Hematopoietic multipotent progenitor cell treated with erythropoietin and hydrocortisone succinate and interleukin-3 and kit ligand, for 15 days (in vitro differentiated cells): ENCODE measurements around the gene MND1.

Source experiments
- DNase-seq: peaks from one replicate; pipeline ENCODE4 v3.0.0-alpha.2; 2015; ENCODE audit warnings: low spot score

The MND1 gene

DNA sequence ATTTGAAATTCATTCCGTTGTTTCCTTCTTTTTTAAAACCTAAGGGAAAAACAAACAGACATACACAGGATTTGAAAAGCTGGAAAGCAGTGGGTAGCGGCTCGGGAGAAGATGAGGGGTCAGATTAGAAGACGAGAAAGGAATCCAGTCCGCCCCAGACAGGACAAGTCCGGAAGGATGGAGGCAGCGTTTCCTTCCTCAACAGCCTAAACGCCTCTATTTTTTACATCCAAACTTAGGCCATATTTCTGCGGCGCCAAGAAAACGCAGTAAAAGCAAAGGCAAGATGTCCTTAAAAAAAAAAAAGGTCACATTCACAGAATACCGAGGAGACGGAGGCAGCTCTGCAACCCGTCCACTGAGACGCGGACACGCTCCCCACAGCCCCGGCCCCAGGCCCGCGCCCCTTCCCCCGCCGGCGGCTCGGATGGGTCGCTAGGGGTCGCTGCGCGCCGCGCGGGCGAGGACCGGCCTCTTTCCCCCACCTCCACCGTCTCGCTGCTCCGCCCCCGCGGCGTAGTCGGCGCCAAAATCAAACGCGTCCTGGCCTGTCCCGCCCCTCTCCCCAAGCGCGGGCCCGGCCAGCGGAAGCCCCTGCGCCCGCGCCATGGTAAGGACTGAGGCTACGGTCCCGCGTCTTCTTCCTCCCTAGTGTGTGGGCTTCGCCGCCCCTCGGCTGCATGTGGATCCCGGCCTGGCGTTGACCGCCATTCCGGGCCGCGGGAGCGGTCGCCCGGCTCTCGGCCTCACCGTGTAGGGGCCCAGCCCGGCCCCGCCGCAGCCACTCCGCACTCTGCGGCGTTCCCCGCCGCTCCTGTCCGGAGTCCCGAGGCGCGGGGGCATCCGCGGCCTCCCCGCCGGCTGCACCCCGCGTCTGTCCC, at the start of gene MND1:
Gene MND1, plus strand, starts transcription at position 558 of the 881 bp plus-strand sequence. Its CDS starts 50 bp downstream, at position 608.
- DNase-seq, result peak; percentile 81

- no peak for DNase-seq
Measured at GRCh38 chr4:153295131-153295755, 49.2 kb upstream of the MND1 start.

- no peak for DNase-seq
Measured at GRCh38 chr4:153296040-153296823, 48.3 kb upstream of the MND1 start.

DNA sequence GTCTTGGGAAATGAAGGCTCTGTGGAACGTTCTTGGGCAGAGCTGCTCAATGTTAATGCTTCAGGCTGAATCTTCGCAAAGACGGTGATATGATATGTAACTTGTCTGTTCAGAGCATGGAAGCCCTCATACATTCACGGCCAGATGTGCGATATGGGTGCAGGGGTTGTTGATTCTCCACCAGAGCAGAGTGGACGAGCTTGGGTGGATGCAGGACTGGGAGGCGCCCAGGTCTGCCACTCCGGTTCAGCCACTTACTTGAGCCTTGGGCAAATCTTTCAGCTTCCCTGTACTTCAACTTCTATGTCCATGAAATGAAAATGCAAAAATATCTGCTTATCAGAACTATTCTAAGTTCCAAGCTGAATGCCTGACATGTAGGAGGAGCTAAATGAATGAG, 47.4 kb upstream of the MND1 start:
- no peak for DNase-seq

DNA sequence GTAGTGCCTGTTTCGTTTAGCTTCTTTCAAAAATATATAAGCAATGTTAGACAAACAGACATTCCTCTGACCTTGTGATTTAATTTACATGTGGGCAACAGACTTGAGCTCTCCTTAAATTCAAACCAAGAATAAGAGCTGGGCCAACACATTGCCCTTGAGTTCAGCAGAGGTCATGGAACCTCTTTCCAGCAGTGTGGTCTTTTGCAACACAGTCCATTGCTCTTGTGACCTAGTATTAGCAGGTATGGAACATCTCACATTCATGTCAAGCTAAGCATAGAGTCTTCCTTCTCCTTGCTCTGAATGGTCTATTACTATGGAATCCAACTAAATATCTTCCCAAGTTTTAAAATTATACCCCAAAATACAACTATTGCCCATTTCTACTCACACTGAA, 33.7 kb upstream of the MND1 start:
- DNase-seq, result no peak

DNA sequence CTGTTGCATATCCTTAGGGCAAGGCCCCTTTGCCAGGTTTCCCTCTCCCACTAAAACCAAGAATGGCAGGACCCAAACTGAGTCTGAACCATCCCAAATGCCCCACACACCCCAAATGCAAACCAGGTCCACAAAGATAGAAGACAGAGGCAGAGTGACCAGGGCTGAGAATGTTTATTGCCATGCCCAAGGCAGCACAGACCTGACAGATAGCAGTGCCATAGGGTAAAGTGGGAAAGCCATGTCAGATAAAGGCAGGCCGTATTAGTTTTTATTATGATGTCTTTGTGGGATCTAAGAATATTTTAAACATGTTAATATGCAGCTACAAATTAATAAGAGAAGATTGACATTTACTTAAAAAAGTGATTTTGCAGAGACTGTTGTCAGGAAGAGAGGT, 29.6 kb upstream of the MND1 start:
- DNase-seq, result no peak

- DNase-seq, result peak; percentile 44
Measured at GRCh38 chr4:153318696-153319320, 25.7 kb upstream of the MND1 start.

- DNase-seq, result no peak
Measured at GRCh38 chr4:153322791-153323190, 21.7 kb upstream of the MND1 start.

DNA sequence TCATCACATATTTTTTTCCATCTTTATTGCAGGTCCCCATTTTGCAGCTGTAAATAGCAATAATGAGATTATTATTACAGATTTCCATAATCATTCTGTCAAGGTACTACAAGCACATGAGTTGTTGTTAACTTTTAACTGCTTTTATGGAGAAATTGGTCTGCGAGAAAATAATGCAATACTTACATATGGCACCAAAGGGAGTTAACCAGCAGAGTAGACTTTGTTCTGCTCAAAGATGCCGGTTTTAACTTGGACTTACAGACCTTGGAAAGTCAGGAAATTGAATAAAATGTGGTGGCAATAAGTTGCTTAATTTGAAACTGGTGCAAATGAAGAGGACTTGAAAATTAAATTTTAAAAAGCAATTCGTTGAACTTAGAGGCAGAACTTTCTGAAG, 20.4 kb upstream of the MND1 start:
- DNase-seq, result no peak

DNA sequence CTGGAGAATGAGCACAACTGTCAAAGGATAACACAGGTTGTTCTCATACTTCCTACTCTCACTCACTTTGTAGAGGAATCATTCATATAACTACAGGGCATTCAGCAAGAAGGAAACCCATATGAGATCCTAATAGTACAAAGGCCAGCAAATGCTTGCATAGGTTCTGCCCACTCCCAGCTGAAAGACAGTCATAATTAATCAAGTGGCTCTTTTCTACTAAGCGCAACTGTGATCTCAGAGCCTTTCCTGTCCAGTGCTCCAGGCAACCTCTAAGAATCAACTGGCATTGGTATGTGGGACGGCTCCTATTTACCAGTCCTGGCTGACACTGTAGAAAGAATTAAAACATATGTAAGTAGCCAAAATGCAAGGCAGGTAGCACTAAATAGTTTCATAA, 18.9 kb upstream of the MND1 start:
- DNase-seq, result no peak

GRCh38 chr4:153326513-153326912, 18.0 kb upstream of the MND1 start:
- no peak for DNase-seq

DNA sequence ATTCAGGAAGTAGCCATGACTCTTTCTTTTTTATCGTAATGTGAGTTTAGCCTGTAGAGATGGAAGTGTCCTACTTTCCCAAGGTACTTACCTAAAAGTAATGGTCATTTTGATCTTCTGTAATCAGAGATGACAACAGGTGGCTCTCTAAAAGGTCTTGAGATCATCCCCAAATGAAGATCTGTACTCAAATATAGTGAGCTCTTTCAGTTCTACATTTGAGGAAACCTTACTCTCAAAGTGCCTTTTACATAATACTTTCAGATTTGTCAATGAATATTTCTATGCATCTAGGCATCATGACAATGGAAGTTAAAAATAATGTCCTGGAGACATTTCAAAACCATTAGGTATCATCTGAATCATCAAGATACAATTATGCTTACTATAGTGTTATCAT, 17.2 kb upstream of the MND1 start:
- DNase-seq, result no peak

GRCh38 chr4:153332936-153333335, 11.6 kb upstream of the MND1 start:
- no peak for DNase-seq

DNA sequence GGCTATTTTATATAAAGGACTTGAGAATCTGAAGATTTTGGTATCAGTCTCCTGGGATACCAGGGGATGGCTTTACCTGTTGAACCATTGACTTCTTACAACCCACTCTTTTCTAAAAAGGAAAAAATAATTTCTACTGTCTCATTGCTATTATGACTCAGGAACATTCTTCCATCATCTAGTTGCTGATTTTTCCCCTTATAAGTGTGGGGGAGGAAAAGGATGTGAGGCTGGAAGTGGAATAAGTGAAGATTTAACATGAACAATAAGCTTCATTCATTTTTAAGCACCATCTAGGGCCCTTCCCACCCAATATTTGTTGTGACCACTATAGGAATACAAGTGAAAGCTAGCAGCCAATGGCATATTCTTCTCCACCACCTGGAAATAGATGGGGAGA, 10.6 kb upstream of the MND1 start:
- DNase-seq, result no peak

DNA sequence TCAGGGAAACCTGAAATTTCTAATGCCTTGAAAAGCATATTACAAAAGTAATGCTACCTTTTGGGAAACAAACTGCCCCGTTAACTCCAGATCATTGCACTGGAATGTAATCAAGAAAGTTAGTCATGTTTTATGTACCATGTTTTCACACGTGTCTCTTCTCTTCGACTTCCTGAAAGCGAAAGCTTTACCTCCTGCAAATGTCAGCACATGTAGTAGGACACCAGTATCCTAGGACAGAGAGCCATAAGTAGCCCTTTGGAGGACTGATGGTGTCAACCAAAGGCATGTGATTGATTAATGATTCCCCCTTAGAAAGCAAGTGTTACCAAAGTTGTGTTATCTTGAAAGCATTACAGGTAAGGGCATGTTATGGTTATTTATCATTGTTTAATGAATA, 8.8 kb upstream of the MND1 start:
- DNase-seq, result no peak

DNA sequence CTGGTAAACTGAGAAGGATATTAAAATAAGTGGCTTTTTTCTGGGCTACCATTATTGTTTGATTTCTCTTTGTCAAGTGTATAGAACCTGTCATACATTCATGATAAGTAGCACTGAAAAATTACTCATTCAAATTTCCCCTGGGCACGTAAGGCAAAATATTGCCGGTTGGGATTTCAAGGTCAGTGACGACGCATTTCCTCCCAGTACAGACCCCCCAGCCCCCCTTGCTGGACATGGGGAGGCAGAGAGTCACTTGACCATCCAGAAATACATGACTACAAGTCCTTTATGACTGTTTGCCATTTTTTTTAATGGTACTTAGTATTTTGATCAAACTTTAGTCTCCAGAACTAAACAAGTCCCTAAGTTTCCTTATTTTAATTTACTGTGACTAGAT, 6.8 kb upstream of the MND1 start:
- DNase-seq, result no peak

GRCh38 chr4:153341575-153342090, 2.9 kb upstream of the MND1 start:
- no peak for DNase-seq

- DNase-seq, result no peak
Measured at GRCh38 chr4:153342751-153343552, 1.5 kb upstream of the MND1 start.

GRCh38 chr4:153345012-153345981, 809 bp downstream of the MND1 start:
- peak; percentile 52 for DNase-seq

GRCh38 chr4:153346031-153346430, 1.5 kb downstream of the MND1 start:
- no peak for DNase-seq
